ENCODE results near the gene PARD6B. TPM values are rescaled to one million over a fixed set of nuclear protein-coding genes. Genes with fewer than 3 reads are reported as not detected.

Gene PARD6B
- total RNA-seq, result 1 to 10 TPM; 4.3 to 6.0 TPM

GRCh38 chr20:50731055-50731929, at the start of gene PARD6B:
Gene PARD6B (plus strand): TSS chr20:50731580. CDS start chr20:50731787, 207 bp downstream.
- peak; percentile 97 for ATAC-seq
- Mint-ChIP-seq H3K4me1 (ENCODE audit: low read depth) (peaks cover 22% of the 10 kb centered on the region), H3K36me3 (ENCODE audit: low read depth) (peaks cover 3% of the 10 kb centered on the region), H3K27me3 (ENCODE audit: low read depth) (no peaks in the 10 kb centered on the region), H3K9me3 (ENCODE audit: insufficient read depth) (no peaks in the 10 kb centered on the region), H3K27ac (peak within 1 kb of the TSS; percentile 81), H3K4me3 (peak within 1 kb of the TSS; percentile 88)
- ChIA-PET POLR2A (interaction anchor here (0.8 kb wide), 1 partner anchor 8 kb away, joined by 3 read pairs; no protein-coding TSS in a partner anchor), CTCF (interaction anchor here (1.3 to 1.7 kb wide), 2 partner anchors 19 to 63 kb away, joined by 5 to 15 read pairs; no protein-coding TSS in a partner anchor)
- peak; percentile 99 for DNase-seq

GRCh38 chr20:50682065-50682464, 49.3 kb upstream of the PARD6B start:
- Mint-ChIP-seq H3K4me1 (ENCODE audit: low read depth) (no peaks in the 10 kb centered on the region), H3K27ac (no peak overlapping the region), H3K27me3 (ENCODE audit: low read depth) (peaks cover 2% of the 10 kb centered on the region), H3K36me3 (ENCODE audit: low read depth) (no peaks in the 10 kb centered on the region), H3K4me3 (no peak overlapping the region), H3K9me3 (ENCODE audit: insufficient read depth) (no peaks in the 10 kb centered on the region)
- CTCF ChIA-PET, result no interaction called here
- POLR2A ChIA-PET, result no interaction called here
- ATAC-seq (no peak), DNase-seq (no peak)

- ChIA-PET POLR2A (no interaction called here), CTCF (no interaction called here)
- ATAC-seq, result no peak
- Mint-ChIP-seq H3K27ac (no peak overlapping the region), H3K9me3 (ENCODE audit: insufficient read depth) (no peaks in the 10 kb centered on the region), H3K27me3 (ENCODE audit: low read depth) (peaks cover 2% of the 10 kb centered on the region), H3K36me3 (ENCODE audit: low read depth) (no peaks in the 10 kb centered on the region), H3K4me3 (no peak overlapping the region), H3K4me1 (ENCODE audit: low read depth) (no peaks in the 10 kb centered on the region)
- DNase-seq, result no peak
Measured at GRCh38 chr20:50682947-50683530, 48.3 kb upstream of the PARD6B start.

GRCh38 chr20:50683570-50683969, 47.8 kb upstream of the PARD6B start:
- CTCF ChIA-PET, result interaction anchor here (1.2 kb wide), 1 partner anchor 66 kb away, joined by 3 read pairs; no protein-coding TSS in a partner anchor
- Mint-ChIP-seq H3K9me3 (ENCODE audit: insufficient read depth) (no peaks in the 10 kb centered on the region), H3K27me3 (ENCODE audit: low read depth) (peaks cover 4% of the 10 kb centered on the region)

GRCh38 chr20:50686821-50687220, 44.6 kb upstream of the PARD6B start:
- Mint-ChIP-seq H3K4me1 (ENCODE audit: low read depth) (peaks cover 9% of the 10 kb centered on the region), H3K27me3 (ENCODE audit: low read depth) (peaks cover 29% of the 10 kb centered on the region), H3K27ac (no peak overlapping the region), H3K9me3 (ENCODE audit: insufficient read depth) (no peaks in the 10 kb centered on the region), H3K36me3 (ENCODE audit: low read depth) (no peaks in the 10 kb centered on the region), H3K4me3 (no peak overlapping the region)
- DNase-seq (no peak), ATAC-seq (no peak)
- ChIA-PET CTCF (no interaction called here), POLR2A (no interaction called here)

More at GRCh38 chr20:50683570-50683969, 47.8 kb upstream of the PARD6B start:
- no peak overlapping the region for H3K27ac Mint-ChIP-seq
- POLR2A ChIA-PET, result no interaction called here
- no peaks in the 10 kb centered on the region for H3K4me1 Mint-ChIP-seq (ENCODE audit: low read depth)
- no peak overlapping the region for H3K4me3 Mint-ChIP-seq
- ATAC-seq (no peak), DNase-seq (no peak)
- H3K36me3 Mint-ChIP-seq (ENCODE audit: low read depth), result no peaks in the 10 kb centered on the region

GRCh38 chr20:50688256-50688975, 43.0 kb upstream of the PARD6B start:
- H3K4me1 Mint-ChIP-seq (ENCODE audit: low read depth), result peaks cover 9% of the 10 kb centered on the region
- H3K4me3 Mint-ChIP-seq, result no peak overlapping the region
- H3K27ac Mint-ChIP-seq, result no peak overlapping the region
- H3K36me3 Mint-ChIP-seq (ENCODE audit: low read depth), result no peaks in the 10 kb centered on the region
- no peaks in the 10 kb centered on the region for H3K9me3 Mint-ChIP-seq (ENCODE audit: insufficient read depth)
- ChIA-PET POLR2A (no interaction called here), CTCF (interaction anchor here (1.2 kb wide), 1 partner anchor 63 kb away, joined by 3 read pairs; no protein-coding TSS in a partner anchor)
- DNase-seq (no peak), ATAC-seq (no peak)
- peaks cover 39% of the 10 kb centered on the region for H3K27me3 Mint-ChIP-seq (ENCODE audit: low read depth)

GRCh38 chr20:50689864-50690649, 41.3 kb upstream of the PARD6B start:
- DNase-seq (no peak), ATAC-seq (no peak)
- ChIA-PET POLR2A (interaction anchor here (0.6 kb wide), 1 partner anchor 211 kb away, joined by 3 read pairs; no protein-coding TSS in a partner anchor), CTCF (interaction anchor here (1.2 to 1.3 kb wide), 2 partner anchors 59 to 61 kb away, joined by 3 to 5 read pairs; no protein-coding TSS in a partner anchor)
- Mint-ChIP-seq H3K27ac (no peak overlapping the region), H3K36me3 (ENCODE audit: low read depth) (no peaks in the 10 kb centered on the region), H3K4me3 (no peak overlapping the region), H3K27me3 (ENCODE audit: low read depth) (peaks cover 42% of the 10 kb centered on the region), H3K4me1 (ENCODE audit: low read depth) (peaks cover 9% of the 10 kb centered on the region), H3K9me3 (ENCODE audit: insufficient read depth) (no peaks in the 10 kb centered on the region)

- ATAC-seq, result no peak
- Mint-ChIP-seq H3K27ac (no peak within 1 kb of the TSS), H3K9me3 (ENCODE audit: insufficient read depth) (no peaks in the 10 kb centered on the region), H3K4me3 (no peak within 1 kb of the TSS), H3K27me3 (ENCODE audit: low read depth) (peaks cover 42% of the 10 kb centered on the region), H3K36me3 (ENCODE audit: low read depth) (no peaks in the 10 kb centered on the region), H3K4me1 (ENCODE audit: low read depth) (peaks cover 9% of the 10 kb centered on the region)
- DNase-seq, result no peak
- CTCF ChIA-PET, result interaction anchor here (1.3 kb wide), 1 partner anchor 58 kb away, joined by 5 read pairs; no protein-coding TSS in a partner anchor
- POLR2A ChIA-PET, result no interaction called here
Measured at GRCh38 chr20:50690650-50691572, 40.5 kb upstream of the PARD6B start, which contains the start of gene RIPOR3. Gene RIPOR3 (minus strand): TSS chr20:50691542. CDS start chr20:50691128, 414 bp downstream.

- peaks cover 9% of the 10 kb centered on the region for H3K4me1 Mint-ChIP-seq (ENCODE audit: low read depth)
- no peaks in the 10 kb centered on the region for H3K9me3 Mint-ChIP-seq (ENCODE audit: insufficient read depth)
- H3K36me3 Mint-ChIP-seq (ENCODE audit: low read depth), result no peaks in the 10 kb centered on the region
- DNase-seq (no peak), ATAC-seq (no peak)
- H3K4me3 Mint-ChIP-seq, result no peak overlapping the region
- ChIA-PET POLR2A (no interaction called here), CTCF (no interaction called here)
- H3K27me3 Mint-ChIP-seq (ENCODE audit: low read depth), result peaks cover 42% of the 10 kb centered on the region
- no peak overlapping the region for H3K27ac Mint-ChIP-seq
Measured at GRCh38 chr20:50691573-50692551, 39.5 kb upstream of the PARD6B start.

GRCh38 chr20:50692552-50692933, 38.8 kb upstream of the PARD6B start:
- Mint-ChIP-seq H3K4me3 (no peak overlapping the region), H3K4me1 (ENCODE audit: low read depth) (peaks cover 9% of the 10 kb centered on the region), H3K36me3 (ENCODE audit: low read depth) (no peaks in the 10 kb centered on the region), H3K27ac (no peak overlapping the region), H3K9me3 (ENCODE audit: insufficient read depth) (no peaks in the 10 kb centered on the region), H3K27me3 (ENCODE audit: low read depth) (peaks cover 42% of the 10 kb centered on the region)
- ChIA-PET CTCF (no interaction called here), POLR2A (no interaction called here)
- ATAC-seq (no peak), DNase-seq (no peak)

Data from activated CD8-positive, alpha-beta T cell treated with anti-CD3 and anti-CD28 coated beads, Interleukin-2, amount 10 ng/mL, durations not matched to agents 7 days and 5 days (primary cell).